ENCODE measurements around the gene PPP4R1.

Gene PPP4R1

GRCh38 chr18:9539283-9539682 is 75.1 kb downstream of the PPP4R1 start:
- peak; percentile 89 for DNase-seq

DNA sequence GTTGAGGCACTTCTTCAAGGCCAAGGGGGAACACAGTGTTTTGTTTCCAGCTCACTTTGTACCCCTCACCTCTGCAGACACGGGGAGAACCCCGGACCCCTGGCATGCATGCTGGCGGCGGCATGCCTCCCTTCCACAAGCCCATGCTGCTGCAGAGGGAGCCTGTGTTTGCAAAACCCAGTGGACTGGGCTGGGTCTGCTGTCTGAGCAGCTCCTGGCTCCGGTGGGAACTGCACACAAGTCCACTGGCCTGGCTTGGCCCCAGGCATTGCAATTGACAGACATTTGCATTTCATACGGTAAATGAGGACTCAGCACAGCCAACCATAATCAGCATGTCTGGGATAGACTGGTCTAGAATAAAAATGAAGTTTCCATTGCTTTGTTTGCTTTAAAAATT is 76.7 kb downstream of the PPP4R1 start:
- DNase-seq = no peak

- DNase-seq = peak; percentile 83
These were observed 77.8 kb downstream of the PPP4R1 start for GRCh38 chr18:9536354-9537152.

DNA sequence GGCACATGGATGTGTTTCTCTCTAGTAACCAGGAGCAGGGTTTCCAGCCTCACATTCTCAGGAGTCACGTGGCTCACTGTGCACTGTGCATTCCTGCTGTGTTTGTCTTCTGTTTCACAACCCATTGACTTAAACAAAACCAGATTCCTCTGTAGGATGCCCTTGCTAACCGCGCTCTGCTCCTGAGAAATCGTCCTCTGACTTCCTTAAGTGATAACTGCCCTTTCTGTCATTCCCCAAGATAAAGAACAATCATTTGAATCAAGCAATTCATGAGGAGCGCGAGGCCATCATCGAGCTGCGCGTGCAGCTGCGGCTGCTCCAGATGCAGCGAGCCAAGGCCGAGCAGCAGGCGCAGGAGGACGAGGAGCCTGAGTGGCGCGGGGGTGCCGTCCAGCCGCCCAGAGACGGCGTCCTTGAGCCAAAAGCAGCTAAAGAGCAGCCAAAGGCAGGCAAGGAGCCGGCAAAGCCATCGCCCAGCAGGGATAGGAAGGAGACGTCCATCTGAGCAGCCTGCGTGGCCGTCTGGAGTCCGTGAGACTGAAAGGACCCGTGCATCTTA is 78.8 kb downstream of the PPP4R1 start:
- peak; percentile 98 for DNase-seq

DNA sequence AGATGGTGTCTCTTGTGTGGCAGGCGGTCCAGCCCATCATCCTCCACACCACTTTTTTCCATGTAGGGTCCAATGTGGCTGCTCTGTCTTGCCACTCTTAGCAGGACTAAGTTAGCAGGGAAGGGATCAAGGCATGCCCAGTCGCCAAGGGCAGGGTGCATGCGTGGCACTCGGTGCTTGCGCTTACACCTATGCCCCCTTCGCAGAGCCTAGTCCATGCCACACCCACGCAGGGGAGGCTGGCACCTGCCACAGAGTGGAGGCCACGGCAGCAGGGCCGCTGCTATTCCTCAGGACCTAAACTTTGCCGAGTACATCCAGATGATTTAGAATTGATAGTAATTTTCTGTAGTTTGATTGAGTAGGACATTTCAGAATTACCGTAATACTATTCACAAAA is 79.5 kb downstream of the PPP4R1 start:
- DNase-seq = no peak

- DNase-seq = peak; percentile 59
These were observed 82.5 kb downstream of the PPP4R1 start for GRCh38 chr18:9531791-9532410.

DNA sequence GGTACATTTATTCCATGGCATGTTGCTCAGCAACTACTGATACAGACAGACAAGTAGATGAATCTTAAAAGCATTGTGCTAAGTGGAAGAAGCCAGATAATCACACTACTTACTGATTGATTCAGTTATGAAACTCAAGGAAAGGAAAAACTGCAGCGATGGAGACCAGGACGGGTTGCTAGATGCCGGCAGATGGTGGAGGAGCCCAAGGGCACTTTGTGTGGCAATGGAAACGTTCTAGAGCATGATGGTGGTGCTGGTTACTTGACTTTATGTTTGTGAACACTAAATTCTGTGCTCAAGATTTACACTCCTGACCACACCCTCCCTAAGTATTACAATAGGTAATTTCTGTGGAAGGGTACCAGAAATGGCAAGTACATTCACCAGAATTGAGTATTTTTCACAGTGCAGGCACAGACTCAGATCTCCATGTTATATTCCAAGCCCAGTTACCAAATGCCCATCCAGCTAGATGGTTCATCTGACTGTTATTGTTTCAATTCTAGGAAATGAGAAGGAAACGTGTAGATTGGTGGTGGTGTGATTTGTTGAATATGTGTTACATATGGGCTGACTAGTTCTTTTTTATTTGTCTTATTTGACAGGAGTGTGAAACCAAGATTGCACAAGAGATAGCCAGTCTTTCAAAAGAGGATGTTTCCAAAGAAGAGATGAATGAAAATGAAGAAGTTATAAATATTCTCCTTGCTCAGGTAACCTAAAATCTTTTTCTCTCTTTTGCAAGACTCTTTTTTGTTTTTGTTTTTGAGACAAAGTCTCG is 83.9 kb downstream of the PPP4R1 start:
- DNase-seq = no peak

DNA sequence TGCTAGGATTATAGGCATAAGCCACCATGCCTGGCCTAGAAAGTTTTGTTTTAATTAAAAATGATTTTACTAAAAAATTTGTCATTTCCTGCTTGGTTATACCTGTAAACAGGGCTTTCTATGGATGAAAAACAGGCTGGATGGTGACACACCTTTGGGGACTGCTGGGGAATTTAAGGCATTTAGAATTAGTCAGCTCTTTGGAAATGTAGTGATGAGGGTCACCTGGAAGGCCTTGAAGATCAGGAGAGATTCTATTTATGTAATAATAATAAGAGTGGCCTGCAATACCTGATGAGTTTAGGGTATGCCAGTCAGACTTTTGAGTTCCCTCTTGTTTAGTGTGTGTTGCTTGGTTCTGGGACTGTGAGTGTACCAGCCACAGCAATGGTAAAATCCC is 87.9 kb downstream of the PPP4R1 start:
- no peak for DNase-seq

- DNase-seq = no peak
These were observed 91.4 kb downstream of the PPP4R1 start for GRCh38 chr18:9522952-9523351.

DNA sequence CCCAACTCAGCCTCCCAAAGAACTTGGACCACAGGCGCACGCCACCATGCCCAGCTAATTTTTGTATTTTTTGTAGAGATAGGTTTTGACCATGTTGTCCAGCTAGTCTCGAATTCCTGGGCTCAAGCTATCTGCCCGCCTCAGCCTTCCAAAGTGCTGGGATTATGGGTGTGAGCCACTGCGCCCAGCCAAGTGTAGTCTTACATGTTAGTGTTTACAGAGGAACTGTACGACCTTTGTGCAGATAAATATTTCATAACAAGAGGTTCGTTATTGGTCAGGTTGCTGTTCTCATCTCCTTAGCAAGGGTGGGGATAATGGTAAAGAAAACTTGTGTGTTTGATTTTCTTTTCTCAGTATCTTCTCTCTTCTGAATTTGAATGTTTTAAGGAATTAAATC is 92.6 kb downstream of the PPP4R1 start:
- DNase-seq = no peak

DNA sequence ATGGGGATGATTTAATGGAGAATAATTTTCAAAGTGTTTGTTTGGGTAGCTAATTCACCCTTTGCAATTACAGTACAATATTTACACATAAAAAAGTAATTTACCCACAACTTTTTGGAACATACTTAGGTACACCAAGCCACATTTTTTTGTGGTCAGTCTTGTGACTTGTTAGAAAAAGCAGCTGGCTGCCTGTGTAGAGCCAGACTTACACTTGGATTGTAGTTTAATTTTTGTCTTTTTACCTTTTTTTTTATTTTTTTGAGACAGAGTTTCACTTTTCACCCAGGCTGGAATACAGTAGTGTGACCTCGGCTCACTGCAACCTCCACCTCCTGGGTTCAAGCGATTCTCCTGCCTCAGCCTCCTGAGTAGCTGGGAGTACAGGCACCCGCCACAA is 93.7 kb downstream of the PPP4R1 start:
- DNase-seq = no peak

GRCh38 chr18:9519399-9519798 is 95.0 kb downstream of the PPP4R1 start:
- no peak for DNase-seq

GRCh38 chr18:9517869-9518268 is 96.5 kb downstream of the PPP4R1 start:
- DNase-seq = no peak

- DNase-seq = peak; percentile 55
These were observed 97.8 kb downstream of the PPP4R1 start for GRCh38 chr18:9516437-9517064.

DNA sequence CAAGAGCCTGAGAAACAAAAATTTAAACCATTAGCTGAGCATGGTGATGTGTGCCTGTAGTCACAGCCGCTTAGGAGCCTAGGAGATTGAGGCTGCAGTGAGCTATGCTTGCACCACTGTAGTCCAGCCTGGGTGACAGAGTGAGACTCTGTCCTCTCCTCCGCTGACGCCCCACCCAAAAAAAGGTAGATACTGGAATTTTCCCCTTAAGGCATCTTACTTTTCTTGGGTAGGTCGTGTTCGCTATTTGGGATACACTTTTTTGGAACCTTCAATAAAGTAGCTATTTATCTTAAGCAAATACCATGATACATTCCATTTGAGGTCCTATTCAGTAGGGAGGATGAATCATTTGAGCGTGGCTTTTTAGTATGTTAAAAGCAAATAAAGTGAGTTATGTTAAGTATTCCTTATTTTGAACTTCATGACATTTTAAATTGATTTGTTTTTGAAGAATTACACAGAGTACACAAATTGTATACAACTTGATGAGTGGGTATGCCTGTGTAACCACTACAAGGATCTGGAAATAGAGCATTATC is 100.3 kb downstream of the PPP4R1 start:
- peak; percentile 81 for DNase-seq

GRCh38 chr18:9508446-9509025 is 105.8 kb downstream of the PPP4R1 start:
- DNase-seq = no peak

DNA sequence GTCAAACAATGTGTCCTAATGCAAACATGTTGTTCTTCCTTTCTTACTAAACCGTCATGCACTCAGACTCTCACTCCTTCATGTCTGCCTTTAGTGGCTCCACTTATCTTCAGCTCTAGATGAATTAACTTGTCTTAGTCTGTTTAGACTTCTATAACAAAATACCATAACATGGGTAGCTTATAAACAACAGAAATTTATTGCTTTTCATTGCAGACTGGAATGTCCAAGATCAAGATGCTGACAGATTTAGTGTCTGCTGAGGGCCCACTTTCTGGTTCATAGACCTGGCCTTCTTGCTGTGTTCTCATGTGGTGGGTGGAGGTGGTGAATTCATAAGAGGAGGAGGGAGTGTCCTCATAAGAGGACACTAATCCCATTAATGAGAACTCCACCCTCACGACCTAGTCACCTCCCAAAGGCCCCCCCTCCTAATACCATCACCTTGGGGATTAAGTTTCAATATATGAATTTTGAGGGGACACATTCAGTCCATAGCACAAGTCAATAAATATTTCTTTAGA is 106.7 kb downstream of the PPP4R1 start:
- DNase-seq = no peak

- DNase-seq = no peak
These were observed 108.1 kb downstream of the PPP4R1 start for GRCh38 chr18:9506046-9506792.
